Activated gamma-delta T cell treated with anti-CD3 and anti-CD28 coated beads, Interleukin-2, amount 50 U/mL, for 16 hours (primary cell): ENCODE measurements around the gene PHACTR3.

Experiments
- DNase-seq: peaks from one replicate; pipeline ENCODE4 v3.0.0-alpha.2; 2020; ENCODE audit warnings: low read depth

The PHACTR3 gene

DNA sequence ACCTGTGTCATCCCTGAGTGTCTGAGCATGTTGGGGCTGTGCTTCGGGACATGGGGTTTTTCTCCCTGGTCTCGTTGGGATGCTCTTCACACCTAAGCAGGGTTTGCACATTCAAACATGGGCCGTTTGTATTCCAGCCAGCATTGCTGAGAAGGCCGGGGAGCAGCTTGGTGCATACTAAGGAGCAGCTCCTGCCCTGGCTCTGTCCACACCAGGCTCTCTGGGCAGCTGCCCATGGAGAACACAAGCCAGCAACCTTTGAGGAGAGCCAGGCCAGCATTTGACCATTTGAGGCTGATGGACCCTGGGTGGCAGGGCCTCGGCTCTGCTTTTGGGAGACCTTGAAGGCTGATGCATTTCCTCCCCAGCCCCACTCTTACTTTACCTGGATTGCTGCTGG, 92.1 kb downstream of the PHACTR3 start:
- no peak for DNase-seq

DNA sequence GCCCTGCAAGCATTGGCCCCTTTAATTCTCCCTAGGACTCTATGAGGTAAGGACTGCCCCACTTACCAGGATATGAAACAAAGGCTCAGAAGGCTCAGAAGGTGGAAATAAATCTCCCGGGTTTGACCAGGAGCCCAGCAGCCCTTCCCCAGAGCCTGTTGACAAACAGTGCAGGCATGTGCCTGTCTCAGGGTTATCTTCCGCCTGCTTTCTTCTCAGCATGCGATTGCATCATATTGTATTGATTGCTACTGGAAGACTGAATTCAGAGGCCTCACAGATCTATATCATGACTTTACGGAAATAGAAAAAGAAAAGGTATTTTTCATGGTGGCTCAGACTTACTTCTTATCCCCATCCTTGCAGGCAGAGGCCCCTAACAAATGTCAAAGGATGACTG, 92.7 kb downstream of the PHACTR3 start:
- DNase-seq, result no peak

DNA sequence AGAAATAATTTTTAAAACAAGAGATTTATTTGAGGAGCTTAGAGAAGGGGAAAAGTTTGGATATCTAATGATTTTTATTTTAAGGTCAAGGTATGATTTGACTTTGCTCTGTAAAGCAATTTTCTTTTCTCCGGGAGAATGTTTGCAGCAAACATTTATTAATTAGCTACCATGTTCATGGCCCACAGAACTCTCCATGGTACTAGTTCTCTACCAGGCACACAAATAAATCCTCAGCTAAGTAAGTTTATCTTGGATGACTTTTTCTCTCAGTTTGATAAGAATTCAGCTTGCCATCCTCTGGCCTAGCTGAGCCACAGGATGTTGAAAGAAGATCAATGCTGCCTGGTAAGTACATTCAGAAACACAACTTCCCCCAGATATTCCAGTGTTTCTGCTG, 94.3 kb downstream of the PHACTR3 start:
- no peak for DNase-seq

DNA sequence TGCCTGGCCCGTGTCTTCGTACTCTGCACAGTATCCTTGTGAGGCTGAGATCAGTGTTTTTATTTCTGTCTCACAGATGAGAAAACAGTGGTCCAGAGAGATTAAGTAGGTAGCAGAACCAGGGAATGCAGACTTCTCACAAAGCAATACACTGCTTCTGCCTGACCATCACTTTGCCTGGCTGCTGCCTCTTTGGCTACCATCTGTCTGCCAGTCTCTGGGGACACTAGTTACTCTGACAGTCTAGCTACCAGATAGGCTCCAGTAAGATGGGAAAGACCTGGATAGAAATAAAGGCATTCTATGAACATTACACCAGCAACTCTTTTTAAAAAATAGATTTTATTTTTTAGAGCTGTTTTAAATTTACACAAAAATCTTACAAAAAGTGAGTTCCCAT, 96.9 kb downstream of the PHACTR3 start:
- no peak for DNase-seq

DNA sequence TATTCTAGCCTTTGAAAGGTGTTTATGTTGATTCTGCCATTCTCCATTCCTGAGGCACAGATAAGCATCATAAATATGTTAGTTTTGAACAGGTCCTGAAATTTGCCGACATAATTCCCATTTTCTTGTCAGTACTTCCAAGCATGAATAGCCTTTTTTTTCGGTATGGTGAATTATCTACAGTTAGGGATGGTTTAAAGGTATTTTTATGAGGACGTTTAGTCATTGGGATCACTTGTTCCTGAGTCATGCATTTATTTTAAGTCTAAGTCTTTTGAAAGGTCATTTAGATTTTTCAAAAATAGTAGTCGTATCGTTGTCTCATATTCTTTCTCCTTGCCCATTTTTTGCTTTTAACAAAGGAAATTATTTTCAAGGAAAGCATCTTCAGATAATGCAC, 98.7 kb downstream of the PHACTR3 start:
- no peak for DNase-seq

DNA sequence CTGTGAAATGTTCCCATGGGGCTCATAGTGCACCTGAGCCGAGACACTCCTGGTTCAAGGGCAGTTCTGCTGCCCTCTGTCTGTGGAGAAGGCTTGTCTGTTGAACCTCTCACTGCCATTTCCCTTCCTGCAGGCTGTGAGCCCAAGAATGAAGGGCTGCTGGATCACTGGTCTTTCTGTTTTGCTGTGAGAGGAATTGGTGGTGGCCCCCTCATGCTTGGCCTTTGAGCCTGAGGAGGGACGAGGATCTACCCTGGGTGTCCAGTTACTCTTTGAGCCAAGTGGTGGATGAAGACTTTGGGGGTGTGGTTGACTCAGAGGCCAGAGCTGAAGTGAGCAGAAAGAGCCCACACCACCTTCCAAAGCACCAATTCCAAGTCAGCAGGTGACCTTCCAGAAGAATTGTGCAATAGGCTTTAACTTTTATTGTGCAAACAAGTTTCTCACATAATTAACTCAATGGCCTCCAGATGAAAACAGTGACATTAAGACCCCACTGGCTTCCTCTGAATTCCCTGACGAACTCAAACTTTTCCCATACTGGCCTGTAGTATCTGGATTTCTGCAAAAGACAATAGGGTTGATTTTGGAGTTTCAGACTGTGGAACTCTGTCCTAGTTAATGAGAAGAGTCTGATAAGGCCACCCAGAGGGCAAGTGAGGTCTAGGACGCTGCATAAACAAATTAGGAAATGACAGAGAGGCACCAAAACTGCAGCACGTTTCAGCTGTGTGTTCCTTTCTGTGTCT, 101.5 kb downstream of the PHACTR3 start:
- no peak for DNase-seq

DNA sequence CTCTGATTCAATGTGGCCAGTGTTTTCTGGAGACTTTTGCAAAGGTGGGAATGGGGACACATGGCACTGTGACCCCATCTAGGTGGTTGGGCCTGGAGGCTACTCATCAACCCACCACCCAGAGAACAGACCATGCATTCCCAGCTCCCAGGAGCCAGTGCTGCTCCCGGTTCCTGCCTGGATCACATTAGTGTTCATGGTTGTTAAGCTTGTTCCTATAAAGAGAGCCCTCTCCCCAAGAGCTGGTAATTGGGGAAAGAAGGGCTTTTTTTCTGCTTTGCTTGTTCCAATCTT, 102.0 kb downstream of the PHACTR3 start:
- no peak for DNase-seq

DNA sequence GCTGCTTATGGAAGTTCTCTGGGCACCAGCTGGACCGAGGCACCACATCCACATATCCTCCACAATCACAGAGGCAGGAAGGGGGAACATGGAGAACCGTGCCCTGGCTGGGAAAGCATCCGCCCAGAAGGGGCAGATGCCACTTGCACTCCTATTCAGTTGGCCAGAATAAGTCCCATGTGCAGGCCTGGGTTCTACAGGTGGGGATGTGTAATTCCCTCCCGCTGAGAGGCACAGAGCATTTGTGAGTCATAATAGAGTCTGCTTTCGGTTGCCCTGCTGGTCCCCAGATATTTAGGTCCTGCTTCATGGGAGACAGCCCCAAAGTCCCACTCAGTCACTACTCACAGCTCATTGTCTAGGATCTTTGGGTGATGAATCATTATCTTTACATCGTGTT, 104.0 kb downstream of the PHACTR3 start:
- DNase-seq, result no peak

DNA sequence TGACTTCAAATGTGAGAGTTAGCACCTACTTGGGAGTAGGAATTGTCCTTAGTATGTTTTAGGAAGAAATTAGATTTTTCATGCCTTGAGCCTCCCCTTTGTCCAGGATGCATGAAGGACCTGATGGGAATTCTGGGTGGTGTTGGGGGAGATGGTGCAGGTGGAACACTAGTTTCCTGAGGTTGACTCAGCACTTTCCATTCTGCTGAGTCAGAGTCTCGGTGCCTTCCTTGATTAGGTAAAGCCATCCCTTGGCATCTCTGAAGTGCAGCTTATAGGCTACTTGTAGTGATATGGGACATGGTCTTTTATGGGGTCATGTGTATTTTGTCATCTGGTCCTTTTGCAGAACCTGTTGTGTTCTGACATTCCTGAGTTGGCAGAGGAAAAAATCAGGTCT, 105.3 kb downstream of the PHACTR3 start:
- no peak for DNase-seq

DNA sequence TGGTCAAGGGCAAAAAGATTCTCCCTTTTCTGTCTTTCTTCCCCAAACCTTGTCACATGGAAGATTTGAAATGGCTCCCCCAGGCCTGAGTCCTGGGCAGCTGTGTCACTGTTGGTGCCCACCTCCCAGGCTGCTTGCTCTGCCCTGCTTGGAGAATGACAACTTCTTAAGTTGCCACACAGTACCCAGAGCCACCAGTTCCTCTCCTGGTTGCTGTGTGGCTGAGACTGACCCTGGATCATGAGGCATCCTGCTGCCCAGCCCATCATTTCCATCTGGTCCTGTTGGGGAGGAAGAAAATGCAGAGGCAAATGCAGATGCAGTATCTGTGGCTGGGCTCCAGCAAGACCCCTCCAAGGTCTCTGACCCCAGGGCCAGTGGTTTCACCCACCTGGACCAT, 113.7 kb downstream of the PHACTR3 start:
- DNase-seq, result no peak

DNA sequence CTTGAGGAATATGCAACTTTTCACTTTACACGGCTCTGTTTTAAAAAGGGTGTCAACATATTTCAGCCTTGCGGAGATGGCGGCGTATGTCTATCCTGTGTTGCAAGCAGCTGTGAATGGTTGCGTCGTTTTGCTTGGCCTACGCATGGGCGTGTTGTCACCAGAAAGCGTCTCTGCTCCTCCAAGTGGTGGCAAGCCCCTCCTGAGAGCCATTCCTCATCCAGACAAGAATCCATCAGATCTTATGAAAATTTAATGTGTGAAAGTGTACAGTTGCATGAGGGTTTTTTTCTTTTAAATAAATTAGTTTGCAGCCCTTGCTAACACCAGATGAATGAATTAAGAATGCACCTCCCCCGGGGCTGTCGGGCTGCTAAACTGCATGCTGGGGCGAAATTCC, 114.4 kb downstream of the PHACTR3 start:
- DNase-seq, result no peak

DNA sequence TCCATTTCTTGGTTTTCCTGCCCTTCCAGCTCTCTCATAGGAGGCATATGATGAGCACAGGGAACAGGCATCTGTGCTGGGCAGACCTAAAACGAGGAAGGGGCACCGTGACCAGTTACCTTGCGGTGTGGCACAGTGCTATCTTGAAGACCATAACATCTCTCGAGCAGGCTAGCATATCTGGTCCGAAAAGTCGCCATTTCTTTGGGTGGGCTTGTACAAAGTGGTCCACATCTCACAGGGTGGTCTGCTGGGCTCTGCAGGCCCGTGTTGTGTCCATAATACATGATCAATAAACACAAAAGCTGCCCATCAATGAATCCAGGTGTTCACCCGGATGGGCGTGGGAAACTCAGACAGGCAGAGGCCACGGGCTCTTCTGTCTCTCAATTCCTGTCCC, 115.7 kb downstream of the PHACTR3 start:
- no peak for DNase-seq

DNA sequence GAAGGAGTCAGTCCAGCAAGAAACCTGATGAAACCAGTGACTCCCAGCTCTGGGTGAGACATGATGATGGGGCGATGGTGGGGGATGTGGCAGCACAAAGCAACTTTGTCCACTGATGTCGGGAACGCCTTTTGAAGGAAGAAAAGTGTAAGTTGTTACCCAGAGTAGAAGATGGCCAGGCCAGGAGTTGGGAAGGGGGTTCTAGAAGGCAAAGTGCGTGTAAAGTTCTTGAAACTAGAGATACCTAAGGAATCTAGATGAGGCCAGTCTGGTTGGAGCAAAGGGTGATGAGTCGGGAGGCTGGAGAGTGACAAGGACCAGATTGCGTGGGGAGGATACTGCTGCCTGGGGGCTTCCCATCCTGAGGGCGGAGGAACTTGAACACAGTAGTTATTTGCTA, 117.0 kb downstream of the PHACTR3 start:
- DNase-seq, result no peak

DNA sequence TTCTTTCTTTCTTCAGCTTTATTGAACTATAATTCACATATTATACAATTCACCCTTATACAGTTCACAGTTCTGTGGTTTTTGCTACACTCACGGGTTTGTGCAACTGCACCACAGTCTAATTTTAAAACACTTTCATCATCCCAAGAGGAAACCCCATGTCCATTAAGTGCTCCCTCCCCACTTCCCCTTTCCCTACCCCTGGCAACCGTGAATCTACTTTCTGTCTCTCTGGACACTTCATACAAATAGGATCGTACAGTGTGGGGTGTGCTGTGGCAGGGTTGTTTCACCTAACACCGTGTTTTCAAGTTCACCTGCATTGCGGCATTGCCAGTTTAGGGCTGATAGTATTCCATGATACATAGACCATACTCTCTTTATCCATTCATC, 118.8 kb downstream of the PHACTR3 start:
- DNase-seq, result no peak

DNA sequence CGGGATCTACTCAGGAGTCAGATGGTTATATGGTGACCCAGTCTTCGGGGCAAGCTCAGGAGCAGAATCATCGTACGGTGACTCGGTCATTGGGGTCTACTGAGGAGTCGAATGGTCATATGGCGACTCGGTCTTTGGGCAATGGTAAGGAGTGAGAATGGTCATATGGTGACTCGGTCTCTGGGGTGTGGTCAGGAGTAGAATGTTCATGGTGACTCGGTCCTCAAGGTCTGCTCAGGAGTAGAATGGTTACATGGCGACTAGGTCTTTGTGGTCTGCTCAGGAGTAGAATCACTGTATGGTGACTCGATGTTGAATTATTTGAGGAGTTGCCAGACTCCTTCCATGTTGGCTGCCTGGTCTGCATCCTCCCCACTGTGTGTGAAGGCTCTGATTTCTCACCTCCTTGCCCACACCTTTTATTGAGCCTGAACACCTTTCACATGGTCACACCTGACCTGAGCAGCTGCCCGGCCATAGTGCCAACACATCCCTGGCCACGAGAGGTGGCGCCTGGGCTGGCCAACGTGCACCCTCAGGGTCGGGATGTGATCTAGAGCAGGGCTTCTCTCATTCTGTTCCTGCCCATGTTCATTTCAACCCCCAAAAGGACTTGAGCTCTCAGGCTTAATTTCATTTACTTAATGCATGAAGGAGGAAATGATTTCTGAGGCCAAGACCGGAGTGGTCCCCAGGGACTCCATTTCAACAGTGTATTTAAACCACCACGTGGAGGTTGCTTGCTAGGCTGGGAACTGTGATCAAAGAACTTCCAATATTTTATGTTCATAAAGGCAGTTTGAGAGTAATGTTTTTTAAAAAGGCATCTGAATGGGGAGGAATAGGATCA, 119.5 kb downstream of the PHACTR3 start:
- no peak for DNase-seq

DNA sequence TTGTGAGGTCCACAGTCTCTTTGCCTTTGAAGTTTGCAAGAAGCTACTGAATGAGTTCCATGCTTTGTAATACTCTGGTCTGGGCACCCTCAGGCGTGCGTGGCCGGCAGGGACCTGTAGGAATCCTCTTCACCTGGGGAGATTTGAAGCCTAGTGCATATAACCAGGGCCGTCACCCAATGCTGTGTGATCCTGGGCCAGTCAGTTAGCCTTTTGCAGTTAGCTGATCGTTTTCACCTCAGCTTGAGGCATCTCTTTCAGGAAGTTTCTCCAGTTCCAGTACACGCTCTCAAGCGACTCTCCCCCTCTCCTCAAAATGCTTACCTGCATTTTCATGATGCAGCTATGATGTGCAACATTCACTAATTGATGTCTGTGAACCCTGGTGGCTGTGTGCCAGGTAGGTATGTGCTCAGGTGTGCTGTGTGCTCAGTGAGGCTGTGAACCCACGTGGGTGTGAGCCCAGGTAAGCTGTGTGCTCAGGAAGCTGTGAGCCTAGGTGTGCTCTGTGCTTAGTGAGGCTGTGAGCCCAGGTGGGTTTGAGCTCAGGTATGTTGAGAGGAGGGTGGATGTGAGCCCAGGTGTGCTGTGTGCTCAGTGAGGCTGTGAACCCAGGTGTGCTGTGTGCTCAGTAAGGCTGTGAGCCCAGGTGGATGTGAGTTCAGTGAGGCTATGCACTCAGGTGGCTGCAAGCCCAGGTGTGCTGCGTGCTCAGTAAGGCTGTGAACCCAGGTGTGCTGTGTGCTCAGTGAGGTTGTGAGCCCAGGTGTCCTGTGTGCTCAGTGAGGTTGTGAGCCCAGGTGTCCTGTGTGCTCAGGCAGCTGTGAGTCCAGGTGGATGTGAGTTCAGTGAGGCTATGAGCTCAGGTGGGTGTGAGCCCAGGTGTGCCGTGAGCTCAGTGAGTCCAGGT, 120.4 kb downstream of the PHACTR3 start:
- no peak for DNase-seq

DNA sequence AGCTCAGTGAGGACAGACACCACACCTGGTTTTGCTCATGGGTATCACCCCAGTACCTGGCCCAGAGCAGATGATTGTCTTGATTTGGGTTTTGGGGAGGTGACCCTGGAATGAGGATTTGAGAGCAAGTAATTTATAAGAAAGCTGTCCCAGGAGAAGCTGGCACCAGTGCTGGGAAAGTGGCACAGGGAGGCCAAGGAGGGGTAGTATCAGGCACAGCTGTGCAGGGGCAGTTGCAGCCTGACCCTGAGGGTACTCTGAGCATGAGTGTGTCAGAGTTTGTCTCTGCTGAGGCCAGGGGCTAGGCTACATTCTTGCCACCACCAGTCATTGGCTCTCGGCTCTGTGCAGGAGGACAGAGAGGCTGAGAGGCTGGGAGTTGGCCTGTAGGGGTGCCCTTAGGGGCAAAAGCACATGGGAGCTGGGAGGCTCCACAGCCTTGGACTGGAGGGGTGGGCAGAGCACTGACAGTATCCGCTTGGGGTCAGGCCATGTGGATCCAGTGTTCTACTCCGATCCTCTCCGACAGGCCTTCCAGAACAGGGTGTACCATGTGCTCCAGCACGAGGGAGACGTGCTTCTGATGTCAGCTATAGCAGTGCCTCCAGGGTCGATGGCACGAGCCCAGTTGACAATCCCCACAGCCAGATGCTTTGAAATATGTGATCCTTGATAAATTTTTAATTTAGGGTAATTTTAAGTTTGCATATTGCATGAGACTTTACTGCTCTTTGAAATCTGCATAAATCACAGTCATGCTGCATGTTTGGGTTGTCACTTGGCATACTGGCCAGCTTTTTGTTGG, 121.3 kb downstream of the PHACTR3 start:
- no peak for DNase-seq

DNA sequence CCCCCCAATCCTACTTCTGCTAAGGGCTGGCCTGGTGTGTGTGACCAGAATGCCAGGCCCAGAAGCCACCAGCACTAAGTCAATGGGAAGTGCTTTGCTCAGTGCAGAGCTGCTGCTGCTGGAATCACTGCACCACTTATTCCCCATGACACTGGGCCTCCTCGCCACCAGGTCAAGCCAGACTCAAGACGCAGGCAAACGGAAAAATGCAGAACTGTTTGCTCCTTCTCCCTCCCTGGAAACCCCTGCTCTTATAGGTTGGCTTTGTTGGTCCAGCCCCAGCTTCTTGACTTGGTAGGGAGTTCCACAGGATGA, 121.9 kb downstream of the PHACTR3 start:
- DNase-seq, result no peak

DNA sequence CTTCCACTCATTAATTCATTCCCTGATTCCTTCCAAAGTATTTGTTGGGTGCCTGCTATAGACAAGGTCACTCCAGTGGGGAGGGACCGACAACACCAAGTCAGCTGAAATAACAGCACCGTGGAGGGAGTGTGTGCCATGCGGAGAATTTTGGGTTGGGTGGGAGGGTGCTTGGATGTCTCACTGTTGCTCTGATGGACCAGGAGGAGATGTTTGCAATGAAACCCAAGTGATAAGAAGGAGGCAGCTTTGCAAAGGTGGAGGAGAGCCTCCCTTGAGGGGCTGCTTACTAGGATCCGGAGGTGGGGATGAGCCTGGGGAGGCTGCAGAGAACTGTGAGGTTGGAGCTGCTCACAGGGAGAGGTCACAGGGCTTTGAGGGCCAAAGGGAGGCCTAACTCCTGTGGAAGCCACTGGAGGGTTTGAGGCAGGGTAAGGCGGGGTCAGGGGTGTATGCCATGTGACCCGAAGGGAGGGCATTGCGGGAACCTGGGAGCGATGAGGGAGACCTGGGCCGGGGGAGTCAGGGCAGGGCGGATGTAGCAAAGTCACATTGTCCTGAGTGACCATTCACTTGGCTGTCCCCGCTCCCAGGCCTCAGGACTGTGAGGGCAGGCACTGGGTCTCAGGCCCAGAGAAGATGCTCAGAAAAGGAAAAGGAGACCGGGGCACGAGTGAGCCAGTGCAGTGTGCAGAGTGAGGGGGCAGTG, 124.5 kb downstream of the PHACTR3 start:
- DNase-seq, result no peak

DNA sequence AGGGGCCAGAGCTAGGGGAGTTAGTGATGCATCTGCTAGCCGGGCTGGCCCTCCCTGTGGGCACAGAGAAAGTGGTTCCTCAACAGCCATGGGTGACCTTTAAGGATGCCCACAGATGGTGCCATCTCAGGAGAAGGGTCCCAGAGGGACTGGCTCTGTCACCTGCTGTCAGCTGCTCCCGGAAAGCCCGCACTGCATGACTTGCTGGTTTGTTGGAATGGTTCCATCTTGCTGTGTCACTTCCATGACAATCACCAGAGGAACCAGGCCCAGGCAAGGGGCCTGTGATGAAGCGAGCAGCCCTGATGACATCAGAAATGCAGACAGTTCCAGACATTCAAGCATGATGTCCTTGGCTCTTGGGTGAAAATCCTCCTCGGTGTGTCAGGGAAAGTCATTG, 125.2 kb downstream of the PHACTR3 start:
- no peak for DNase-seq

DNA sequence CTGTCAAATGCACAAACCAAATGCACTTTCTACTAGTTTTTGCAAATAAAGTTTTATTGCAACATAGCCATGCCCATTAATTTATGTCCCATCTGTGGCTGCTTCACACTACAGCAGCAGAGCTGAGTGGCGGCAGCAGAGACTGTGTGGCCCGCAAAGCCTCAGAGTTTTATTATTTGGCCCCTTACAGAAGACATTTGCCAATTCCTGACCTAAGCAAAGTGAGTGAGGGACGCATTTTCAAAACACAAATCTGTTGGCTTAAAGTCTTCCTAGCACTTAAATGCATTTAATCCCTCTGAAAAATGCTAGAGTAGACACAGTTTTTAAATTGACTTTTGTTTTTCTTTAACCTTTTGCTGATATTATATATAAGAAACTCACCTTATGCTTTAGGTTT, 126.4 kb downstream of the PHACTR3 start:
- no peak for DNase-seq

DNA sequence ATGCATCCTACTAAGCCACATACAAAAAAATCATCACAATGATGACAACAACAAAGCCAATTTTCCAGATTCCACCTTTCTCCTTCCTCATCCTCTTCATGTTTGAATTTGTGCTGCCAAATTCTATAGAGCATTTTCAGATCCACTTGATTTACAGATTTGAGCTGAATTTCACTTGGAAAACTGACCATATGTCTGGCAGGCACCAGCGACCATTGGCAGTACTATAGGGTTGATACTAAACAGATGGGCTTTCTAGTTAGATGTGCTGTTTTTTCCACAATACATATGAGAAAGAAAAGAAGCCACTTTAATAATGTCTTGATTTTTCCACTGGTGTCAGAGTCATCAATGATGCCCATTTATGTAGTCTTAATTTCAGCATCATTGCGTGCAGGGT, 127.0 kb downstream of the PHACTR3 start:
- no peak for DNase-seq
